Nephron progenitor cell (in vitro differentiated cells): ENCODE data around the gene STAB1.

Experiments used
- DNase-seq: peaks from one replicate; pipeline ENCODE4 v3.0.0; 2021
- H3K27ac Mint-ChIP-seq: 2 replicates; pipeline ENCODE4 v1.8.0; 2021; ENCODE audit warnings: mild to moderate bottlenecking, moderate library complexity, mixed read lengths
- H3K27me3 Mint-ChIP-seq: 2 replicates; pipeline ENCODE4 v1.8.0; 2021; ENCODE audit warnings: mild to moderate bottlenecking, low read depth, mixed read lengths; ENCODE audit not compliant: poor library complexity
- H3K36me3 Mint-ChIP-seq: 2 replicates; pipeline ENCODE4 v1.8.0; 2021; ENCODE audit warnings: low read depth, mixed read lengths
- H3K4me1 Mint-ChIP-seq: 2 replicates; pipeline ENCODE4 v1.8.0; 2021; ENCODE audit warnings: mixed read lengths
- H3K4me3 Mint-ChIP-seq: 2 replicates; pipeline ENCODE4 v1.8.0; 2021; ENCODE audit warnings: mild to moderate bottlenecking, moderate library complexity, mixed read lengths
- H3K9me3 Mint-ChIP-seq: 2 replicates; pipeline ENCODE4 v1.8.0; 2021; ENCODE audit warnings: mild to moderate bottlenecking, moderate library complexity, mixed read lengths
- CTCF ChIP-seq: fragments of 200-600 bp; sonication (generic); IDR thresholded peaks from 2 replicates; pipeline ENCODE4 v1.5.0; 2021; ENCODE audit warnings: antibody characterized with exemption

The STAB1 gene

DNA sequence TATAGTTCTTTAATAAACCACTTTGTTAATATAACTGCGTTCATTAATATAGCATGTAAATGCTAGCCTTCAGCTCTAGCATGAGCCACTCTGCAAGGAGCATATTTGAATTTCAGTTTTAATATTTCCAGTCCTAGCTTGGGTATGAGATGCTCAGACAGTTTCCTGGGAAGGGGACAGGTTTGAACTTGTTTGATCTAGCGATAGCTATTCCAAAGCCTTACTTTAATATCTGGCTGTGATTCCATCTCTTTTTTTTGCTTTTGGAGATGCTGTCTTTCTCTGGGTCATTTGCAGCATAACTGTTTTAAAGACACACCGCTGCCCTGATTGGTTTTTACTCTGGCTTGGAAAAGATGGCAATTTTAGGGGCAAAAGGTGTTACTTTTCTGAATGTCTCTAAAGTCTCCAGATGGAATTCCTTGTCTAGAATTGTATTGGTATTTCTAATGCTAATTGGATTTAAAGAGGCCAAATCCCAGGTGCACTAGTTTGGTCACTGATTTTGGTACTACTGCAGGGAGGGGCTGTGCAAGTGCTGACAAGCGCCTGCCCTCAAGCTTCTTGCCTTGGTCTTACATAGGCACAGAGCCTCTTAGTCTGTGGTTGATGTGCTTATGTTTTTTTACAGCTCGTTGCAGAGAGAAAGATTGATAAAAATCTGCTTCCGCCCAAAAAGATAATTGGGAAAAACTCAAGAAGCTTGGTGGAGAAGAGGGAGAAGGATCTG, 36.9 kb upstream of the STAB1 start:
- no peak for TF ChIP-seq CTCF
- Mint-ChIP-seq H3K27me3 (no peaks in the 10 kb centered on the region), H3K9me3 (no peaks in the 10 kb centered on the region), H3K4me3 (peak overlapping the region; percentile 23), H3K4me1 (peaks cover 44% of the 10 kb centered on the region), H3K36me3 (peaks cover 47% of the 10 kb centered on the region), H3K27ac (no peak overlapping the region)
- no peak for DNase-seq

DNA sequence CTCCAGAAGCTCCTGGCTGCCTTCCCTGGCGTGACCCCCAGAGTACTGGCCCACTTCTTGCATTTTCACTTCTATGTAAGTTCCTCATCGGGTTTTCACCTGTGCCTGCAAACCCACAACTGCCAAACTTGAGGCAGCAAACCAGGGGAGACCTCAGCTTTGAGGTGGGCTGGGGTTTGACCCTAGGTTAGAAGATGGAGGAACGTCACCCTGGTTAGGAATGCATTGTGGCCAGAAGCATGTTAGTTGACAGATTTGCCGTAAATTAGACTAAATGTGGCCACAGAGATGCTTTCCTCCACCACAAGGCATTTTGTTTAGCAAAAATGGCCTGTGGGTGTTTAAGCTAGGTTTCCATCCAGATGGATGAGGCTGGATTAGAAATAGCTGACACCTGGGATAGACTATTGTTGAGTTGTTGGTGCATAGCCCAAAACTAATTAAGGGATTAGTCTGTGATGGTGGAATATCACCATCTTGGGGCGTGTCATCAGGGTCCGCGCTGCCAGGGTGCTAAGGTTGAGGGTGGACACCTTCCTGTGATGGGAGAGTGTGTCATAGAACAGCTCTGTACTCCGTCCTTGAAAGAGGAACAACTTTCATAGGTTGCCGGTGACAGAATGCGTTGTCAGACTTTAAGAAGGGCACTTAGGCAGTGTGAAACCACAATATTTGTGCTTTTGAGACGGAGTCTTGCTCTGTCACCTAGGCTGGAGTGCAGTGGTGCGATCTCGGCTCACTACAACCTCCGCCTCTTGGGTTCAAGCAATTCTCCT, 36.2 kb upstream of the STAB1 start:
- Mint-ChIP-seq H3K27me3 (no peaks in the 10 kb centered on the region), H3K4me3 (no peak overlapping the region), H3K36me3 (peaks cover 52% of the 10 kb centered on the region), H3K9me3 (no peaks in the 10 kb centered on the region), H3K4me1 (peaks cover 37% of the 10 kb centered on the region), H3K27ac (no peak overlapping the region)
- no peak for DNase-seq
- no peak for TF ChIP-seq CTCF

- Mint-ChIP-seq H3K4me1 (peaks cover 15% of the 10 kb centered on the region), H3K4me3 (no peak overlapping the region), H3K9me3 (no peaks in the 10 kb centered on the region), H3K36me3 (peaks cover 61% of the 10 kb centered on the region), H3K27me3 (no peaks in the 10 kb centered on the region), H3K27ac (no peak overlapping the region)
- no peak for TF ChIP-seq CTCF
- no peak for DNase-seq
Measured at GRCh38 chr3:52461874-52462273, 33.3 kb upstream of the STAB1 start.

- Mint-ChIP-seq H3K4me1 (no peaks in the 10 kb centered on the region), H3K9me3 (no peaks in the 10 kb centered on the region), H3K27ac (no peak overlapping the region), H3K4me3 (no peak overlapping the region), H3K36me3 (peaks cover 52% of the 10 kb centered on the region), H3K27me3 (no peaks in the 10 kb centered on the region)
- TF ChIP-seq CTCF: no peak
- DNase-seq: no peak
Measured at GRCh38 chr3:52463416-52463815, 31.7 kb upstream of the STAB1 start.

GRCh38 chr3:52468336-52468735, 26.8 kb upstream of the STAB1 start:
- Mint-ChIP-seq H3K4me3 (no peak overlapping the region), H3K27ac (peak overlapping the region; percentile 98), H3K4me1 (no peaks in the 10 kb centered on the region), H3K9me3 (no peaks in the 10 kb centered on the region), H3K36me3 (peaks cover 36% of the 10 kb centered on the region), H3K27me3 (no peaks in the 10 kb centered on the region)
- no peak for DNase-seq
- TF ChIP-seq CTCF: no peak
